ENCODE results near the gene PCDHGC4. TPM values are rescaled to one million over a fixed set of nuclear protein-coding genes. Genes with fewer than 3 reads are reported as not detected.
A peak's percentile ranks its signal among the peaks of the same experiment; 100 is the strongest.

The PCDHGC4 gene
- total and polyA plus RNA-seq, 2 of the 8 experiments (the other 6 are each of a cell fraction or from before 2014, with no cell fraction given): 2.1 to 2.4 TPM

- peaks cover 24% of the 10 kb centered on the region; the same call in 1 of the 2 replicates for H3K23me2 ChIP-seq (ENCODE audit: low read depth, low read length)
- H2BK5ac ChIP-seq (ENCODE audit: low read depth, low read length): peak overlapping the region; percentile 94; the same call in 1 of the 2 replicates
- 40% methylated on average over 4 of the region's 4 CpGs; no CpG with 5 or more reads in 1 of the 2 experiments for WGBS, 2 experiments (ENCODE audit: extremely low coverage in 1 of 2, insufficient coverage in 1 of 2, insufficient read length in 1 of 2, insufficient replicate concordance in 2 of 2, low coverage in 1 of 2, low lambda C conversion rate in 2 of 2, missing lambda C conversion rate in 1 of 2)
- POLR2A ChIA-PET (ENCODE audit: partially characterized antibody): interaction anchor here (0.7 to 1.1 kb wide), 4 partner anchors 11 to 17 kb away, joined by 3 to 4 read pairs (median 4); no protein-coding TSS in a partner anchor
- H2BK120ac ChIP-seq (replicated peaks; ENCODE audit: low read depth, low read length): no peak overlapping the region
- peaks cover 6 to 37% (median 25%) of the 10 kb centered on the region in 4 experiments for H3K4me1 ChIP-seq (replicated peaks in 1 of 4; ENCODE audit: control insufficient read depth in 3 of 4, insufficient read depth in 4 of 4, low read length in 3 of 4)
- no peak for FAIRE-seq
- peak overlapping the region; percentile 46 for H3K4ac ChIP-seq (replicated peaks; ENCODE audit: insufficient read length, low read depth, low read length)
- peaks cover 11 to 32% (median 28%) of the 10 kb centered on the region in 4 experiments; a peak in 6 of 7 replicates for H3K27me3 ChIP-seq (replicated peaks in 1 of 4; ENCODE audit: control insufficient read depth in 3 of 4, extremely low read depth in 1 of 4, insufficient read depth in 3 of 4, low read length in 3 of 4)
- no peak overlapping the region; the same call in 1 of the 2 replicates for H4K8ac ChIP-seq (ENCODE audit: extremely low read depth, insufficient read depth, low read length)
- H3K9me3 ChIP-seq (ENCODE audit: insufficient read depth in 2 of 2, low read depth in 1 of 2, low read length in 1 of 2): no peaks in the 10 kb centered on the region
- H4K5ac ChIP-seq (ENCODE audit: insufficient read length, low read depth, low read length): no peak overlapping the region
- no peaks in the 10 kb centered on the region for H3K36me3 ChIP-seq (ENCODE audit: control insufficient read depth in 2 of 4, insufficient read depth in 4 of 4, low read length in 3 of 4)
- H3K27ac ChIP-seq (ENCODE audit: low read depth, low read length): no peak overlapping the region
- H2AK5ac ChIP-seq (ENCODE audit: low read depth, low read length): 0 out of 2 replicates have a peak overlapping the region, but pooled peaks have one; percentile 66
- peak overlapping the region; percentile 97; the same call in 1 of the 2 replicates for H3K18ac ChIP-seq (ENCODE audit: extremely low read depth, low read length)
- peak overlapping the region in 1 of 4 experiments; percentile 41; a peak in 1 of 8 replicates for H3K4me3 ChIP-seq (ENCODE audit: extremely low read depth in 1 of 4, insufficient read depth in 2 of 4, low read depth in 3 of 4, low read length in 4 of 4)
- H3K4me2 ChIP-seq (ENCODE audit: insufficient read depth in 1 of 2, low read depth in 2 of 2, low read length in 2 of 2): peak overlapping the region; percentile 55 to 82; a peak in 3 of 4 replicates
- peak overlapping the region; percentile 34 for H4K91ac ChIP-seq (replicated peaks; ENCODE audit: insufficient read length, low read length)
- H3K56ac ChIP-seq (replicated peaks; ENCODE audit: insufficient read length, low read depth, low read length): no peak overlapping the region
- H3K79me1 ChIP-seq (ENCODE audit: low read depth, low read length): peaks cover 4% of the 10 kb centered on the region
- no peaks in the 10 kb centered on the region for H3K79me2 ChIP-seq (ENCODE audit: control insufficient read depth in 1 of 2, insufficient read depth in 2 of 2, low read length in 2 of 2)
- peak overlapping the region; percentile 95; the same call in 1 of the 2 replicates for H2BK15ac ChIP-seq (ENCODE audit: low read length)
- H3K9ac ChIP-seq (replicated peaks in 1 of 4; ENCODE audit: extremely low read depth in 1 of 4, low read depth in 3 of 4, low read length in 3 of 4): no peak overlapping the region
- CTCF ChIA-PET (ENCODE audit: partially characterized antibody): interaction anchor here (0.9 to 50.9 kb wide), 11 partner anchors 11 to 273 kb away, joined by 3 to 1236 read pairs (median 5); partner anchors contain the start of genes PCDHB14, PCDHGA10, PCDHGA11 and PCDHGA9
- no peak for DNase-seq (ENCODE audit: low read depth in 1 of 2, low spot score in 2 of 2)
- H2AFZ ChIP-seq (ENCODE audit: low read length): no peak overlapping the region
- H3K14ac ChIP-seq (ENCODE audit: insufficient read length): no peak overlapping the region
- peak overlapping the region; percentile 95; the same call in 1 of the 2 replicates for H2BK20ac ChIP-seq (ENCODE audit: low read length)
- H3K23ac ChIP-seq (ENCODE audit: insufficient read length): no peak overlapping the region
- peak overlapping the region; percentile 78; the same call in 1 of the 2 replicates for H2BK12ac ChIP-seq (ENCODE audit: low read depth, low read length)
- H4K20me1 ChIP-seq (replicated peaks in 1 of 2; ENCODE audit: control insufficient read depth in 1 of 2, insufficient read depth in 2 of 2, low read length in 2 of 2): peaks cover 0 to under 1% of the 10 kb centered on the region in 2 experiments
- TF ChIP-seq ATF2 (IDR thresholded peaks at IDR 0.05; ENCODE audit: low read length): no peak
- no peak for TF ChIP-seq ATF3 (IDR thresholded peaks at IDR 0.05; ENCODE audit: insufficient read depth, low read depth, low read length)
- no peak for TF ChIP-seq CHD2 (IDR thresholded peaks at IDR 0.05; ENCODE audit: low read length)
- TF ChIP-seq TBP (IDR thresholded peaks at IDR 0.05; ENCODE audit: low read depth, low read length): no peak
- no peak for TF ChIP-seq SP1 (IDR thresholded peaks at IDR 0.05; ENCODE audit: low read depth, low read length)
- TF ChIP-seq RBBP5 (IDR thresholded peaks at IDR 0.05; ENCODE audit: borderline replicate concordance, low read depth, low read length): no peak
- TF ChIP-seq YY1 (IDR thresholded peaks at IDR 0.05; ENCODE audit: low read depth, low read length): no peak
- no peak for TF ChIP-seq SP4 (IDR thresholded peaks at IDR 0.05; ENCODE audit: low read length)
- TF ChIP-seq HDAC6 (IDR thresholded peaks at IDR 0.05; ENCODE audit: low read depth, low read length): no peak
- TF ChIP-seq JUND (IDR thresholded peaks at IDR 0.05; ENCODE audit: low read length): no peak
- TF ChIP-seq CBX5 (IDR thresholded peaks at IDR 0.05; ENCODE audit: low read depth, low read length): no peak
These were observed 11.2 kb downstream of the PCDHGC4 start for GRCh38 chr5:141496038-141496437.
